C4-2B (cell line): ENCODE measurements around the gene USP7.

Source experiments
- ZFX ChIP-seq: fragments of 450-650 bp; IDR thresholded peaks from 2 replicates; pipeline ENCODE4 v1.6.1; 2017
- TF ChIP-seq, protein P1 (sequence below): fragments of 450-650 bp; conservative IDR thresholded peaks from 2 replicates; pipeline ENCODE4 v1.5.1; 2017; ENCODE audit warnings: mild to moderate bottlenecking

DNA sequence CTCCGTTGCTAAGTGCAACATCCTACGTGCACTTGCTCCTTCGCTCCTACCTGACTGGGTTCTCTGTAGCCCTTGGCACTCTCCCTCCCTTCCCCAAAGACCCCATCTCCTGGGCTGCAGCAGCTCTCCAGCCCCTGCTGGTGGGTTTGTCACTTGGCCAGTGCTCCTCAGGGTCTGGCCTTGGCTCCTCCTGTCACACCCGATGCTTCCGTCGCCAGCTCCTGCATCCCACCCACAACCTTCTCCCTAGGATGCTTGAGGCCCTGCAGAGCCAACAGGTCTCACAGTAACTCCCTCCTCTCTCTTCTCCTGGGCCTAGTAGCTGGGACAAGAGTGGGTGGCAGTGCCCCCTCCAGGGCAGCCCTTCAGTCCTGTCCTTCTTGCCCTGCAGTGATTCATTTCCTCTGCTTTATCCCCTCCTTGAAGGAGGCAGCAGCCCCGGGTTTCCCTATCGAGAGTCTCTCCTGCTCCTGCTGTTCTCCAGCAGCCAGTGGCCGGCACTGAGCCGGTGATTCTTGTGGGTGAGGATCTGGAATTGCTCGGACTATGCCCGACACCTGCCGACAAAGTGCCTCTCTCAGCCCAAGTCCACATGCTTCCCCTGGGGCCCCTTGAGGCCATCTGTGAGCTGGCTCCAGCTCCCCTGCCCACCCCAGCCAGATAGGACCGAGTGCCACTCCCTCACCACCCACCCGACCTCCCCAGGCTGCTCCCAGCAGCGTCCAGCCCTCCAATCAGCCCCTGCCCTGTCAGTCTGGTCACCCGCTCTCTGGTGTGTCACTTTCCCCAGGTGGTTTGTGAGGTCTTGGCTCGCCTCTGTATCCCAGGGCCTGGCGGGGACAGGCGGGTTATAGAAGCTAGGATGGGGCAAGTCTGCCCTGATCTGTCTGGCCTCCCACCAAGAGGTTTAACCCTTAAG lies 77.8 kb downstream of the USP7 start:
- TF ChIP-seq, protein P1, sequence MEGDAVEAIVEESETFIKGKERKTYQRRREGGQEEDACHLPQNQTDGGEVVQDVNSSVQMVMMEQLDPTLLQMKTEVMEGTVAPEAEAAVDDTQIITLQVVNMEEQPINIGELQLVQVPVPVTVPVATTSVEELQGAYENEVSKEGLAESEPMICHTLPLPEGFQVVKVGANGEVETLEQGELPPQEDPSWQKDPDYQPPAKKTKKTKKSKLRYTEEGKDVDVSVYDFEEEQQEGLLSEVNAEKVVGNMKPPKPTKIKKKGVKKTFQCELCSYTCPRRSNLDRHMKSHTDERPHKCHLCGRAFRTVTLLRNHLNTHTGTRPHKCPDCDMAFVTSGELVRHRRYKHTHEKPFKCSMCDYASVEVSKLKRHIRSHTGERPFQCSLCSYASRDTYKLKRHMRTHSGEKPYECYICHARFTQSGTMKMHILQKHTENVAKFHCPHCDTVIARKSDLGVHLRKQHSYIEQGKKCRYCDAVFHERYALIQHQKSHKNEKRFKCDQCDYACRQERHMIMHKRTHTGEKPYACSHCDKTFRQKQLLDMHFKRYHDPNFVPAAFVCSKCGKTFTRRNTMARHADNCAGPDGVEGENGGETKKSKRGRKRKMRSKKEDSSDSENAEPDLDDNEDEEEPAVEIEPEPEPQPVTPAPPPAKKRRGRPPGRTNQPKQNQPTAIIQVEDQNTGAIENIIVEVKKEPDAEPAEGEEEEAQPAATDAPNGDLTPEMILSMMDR: no peak
- TF ChIP-seq ZFX: no peak
